SU-DHL-6 (cell line): ENCODE measurements around the gene MIEF1.

Experiments used
- CTCF ChIP-seq: fragments of 200-600 bp; sonication (generic); IDR thresholded peaks from one replicate; pipeline ENCODE4 v1.5.1; 2017; ENCODE audit warnings: antibody characterized with exemption, mild to moderate bottlenecking, low read length, moderate library complexity; ENCODE audit not compliant: insufficient read depth, poor library complexity, severe bottlenecking
- EZH2phosphoT487 ChIP-seq: fragments of 200-600 bp; sonication (generic), shearing (Covaris generic); conservative IDR thresholded peaks from 2 replicates; pipeline ENCODE4 v1.6.1; 2018; ENCODE audit warnings: mild to moderate bottlenecking, antibody characterized with exemption, low read length, moderate library complexity, mixed read lengths

- TF ChIP-seq CTCF (no peak), EZH2phosphoT487 (no peak)
Observed at GRCh38 chr22:39481595-39481994, 20.5 kb upstream of the MIEF1 start.
